HG03565 (cell line): ENCODE measurements around the gene USP24.

Experiments
- ATAC-seq: cut with Tn5 transposase; IDR thresholded peaks from one replicate; pipeline ENCODE4 v1.9.1; 2021; ENCODE audit warnings: mild to moderate bottlenecking, moderate library complexity; ENCODE audit not compliant: unreplicated experiment

The USP24 gene

DNA sequence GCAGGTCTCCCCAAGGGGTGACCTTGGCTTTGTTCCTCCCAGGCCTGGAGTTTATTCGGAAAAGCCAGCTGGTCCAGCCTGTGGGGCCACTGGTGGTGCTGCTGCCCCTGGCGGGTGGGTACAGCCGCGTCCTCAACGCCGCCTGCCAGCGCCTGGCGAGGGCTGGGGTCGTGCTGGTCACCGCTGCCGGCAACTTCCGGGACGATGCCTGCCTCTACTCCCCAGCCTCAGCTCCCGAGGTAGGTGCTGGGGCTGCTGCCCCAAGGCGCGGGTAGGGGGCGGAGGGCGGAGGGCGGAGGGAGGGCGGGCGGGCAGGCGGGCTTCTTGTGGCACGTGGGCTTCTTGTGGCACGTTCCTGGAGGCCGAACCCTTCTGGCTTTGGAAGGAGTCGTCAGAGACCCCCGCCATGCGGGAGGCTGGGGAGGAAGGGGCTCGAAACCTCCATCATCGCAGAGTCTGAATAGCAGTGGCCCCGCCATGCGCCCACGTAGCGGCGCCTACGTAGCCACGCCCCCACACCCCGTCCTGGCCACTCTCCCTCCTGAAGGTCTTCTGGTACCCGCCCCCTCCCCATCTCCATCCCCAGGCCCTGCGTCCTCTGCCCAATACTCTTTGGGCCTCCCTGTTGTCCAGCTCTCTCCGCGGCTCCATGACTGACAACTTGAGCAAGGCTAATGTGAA is 159.1 kb downstream of the USP24 start:
- ATAC-seq: no peak

DNA sequence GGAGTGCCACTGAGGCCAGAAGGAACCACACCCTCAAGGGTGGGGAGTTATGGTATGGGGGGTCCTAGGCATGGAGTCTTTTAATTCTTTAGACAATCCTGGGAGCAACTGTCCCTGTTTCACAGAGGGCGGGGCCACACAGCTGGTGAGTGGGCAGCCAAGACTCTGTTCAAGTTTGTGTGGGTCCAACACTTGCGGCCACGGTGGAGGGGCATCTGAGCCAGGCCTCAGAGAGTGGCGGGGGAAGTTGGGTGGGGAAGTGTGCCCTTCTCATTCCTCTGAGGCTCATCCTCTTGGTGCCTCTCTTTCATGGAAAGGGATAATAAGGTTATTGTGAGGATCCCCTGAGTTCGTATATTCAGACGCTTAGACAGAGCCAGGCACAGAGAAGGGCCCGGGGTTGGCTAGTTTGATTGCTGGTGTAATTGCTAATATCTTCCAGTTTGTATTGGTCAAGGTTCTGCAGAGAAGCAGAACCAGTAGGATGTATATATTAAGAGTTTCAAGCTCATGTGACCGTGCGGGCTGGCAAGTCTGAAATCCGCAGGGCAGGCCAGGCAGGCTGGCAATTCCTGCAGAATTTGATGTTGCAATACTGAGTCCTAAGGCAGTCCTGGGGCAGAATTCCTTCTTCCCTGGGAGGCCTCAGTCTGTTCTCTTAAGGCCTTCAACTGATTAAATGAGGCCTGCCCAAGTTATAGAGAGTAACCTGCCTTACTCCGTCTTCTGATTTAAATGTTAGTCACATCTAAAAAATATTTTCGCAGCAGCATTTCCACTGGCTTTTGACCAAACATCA is 159.9 kb downstream of the USP24 start:
- ATAC-seq: no peak

DNA sequence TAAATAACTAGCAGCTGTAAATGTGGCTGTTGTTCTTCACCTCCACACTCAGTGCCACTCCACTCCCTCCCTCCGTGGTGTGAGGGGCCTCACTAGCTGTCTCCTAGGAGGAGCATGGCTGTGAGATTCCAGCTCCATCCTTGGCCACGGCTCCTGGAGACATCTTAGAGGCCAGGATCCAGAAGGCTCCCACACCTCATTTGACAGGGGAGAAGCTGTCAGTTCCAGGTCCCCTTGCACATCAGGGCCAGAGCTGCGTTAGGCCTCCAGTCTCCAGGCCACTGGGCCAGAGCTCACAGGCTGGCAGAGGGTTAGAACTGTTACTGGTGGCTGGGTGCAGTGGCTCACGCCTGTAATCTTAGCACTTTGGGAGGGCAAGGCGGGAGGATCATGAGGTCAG is 160.8 kb downstream of the USP24 start:
- no peak for ATAC-seq

DNA sequence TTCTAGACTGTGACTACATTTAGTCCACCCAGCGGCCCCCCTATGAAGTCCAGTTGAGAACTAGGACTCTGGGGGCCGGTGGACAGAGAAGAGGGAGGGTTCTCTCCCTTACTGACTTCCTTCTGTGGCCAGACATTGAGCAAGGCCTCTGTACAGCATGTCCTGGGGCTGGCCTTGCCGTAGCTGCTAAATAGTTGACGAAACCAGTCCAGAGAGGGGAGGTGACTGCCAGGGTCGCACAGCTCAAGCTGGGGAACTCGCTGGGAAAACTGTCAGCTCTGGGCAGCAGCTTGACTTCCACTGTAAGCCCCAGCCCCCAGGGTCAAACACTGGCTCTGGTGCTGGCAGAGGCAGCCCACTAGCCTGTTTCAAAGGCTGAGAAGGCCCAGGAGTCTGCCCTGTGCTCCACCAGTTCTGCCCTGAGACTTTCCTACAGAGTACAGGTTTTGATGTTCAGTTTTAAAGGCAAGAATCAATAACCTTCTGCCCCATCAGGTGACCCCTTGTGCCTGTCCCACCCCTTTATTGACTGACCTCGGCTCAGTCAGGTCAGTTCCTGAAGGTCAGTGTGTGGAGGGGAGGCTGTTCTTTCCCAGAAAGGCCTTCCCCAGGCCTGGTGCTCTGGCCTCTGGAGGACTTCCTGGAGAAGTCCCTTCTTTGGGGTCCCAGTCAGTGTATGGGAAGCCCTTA is 161.8 kb downstream of the USP24 start:
- no peak for ATAC-seq

DNA sequence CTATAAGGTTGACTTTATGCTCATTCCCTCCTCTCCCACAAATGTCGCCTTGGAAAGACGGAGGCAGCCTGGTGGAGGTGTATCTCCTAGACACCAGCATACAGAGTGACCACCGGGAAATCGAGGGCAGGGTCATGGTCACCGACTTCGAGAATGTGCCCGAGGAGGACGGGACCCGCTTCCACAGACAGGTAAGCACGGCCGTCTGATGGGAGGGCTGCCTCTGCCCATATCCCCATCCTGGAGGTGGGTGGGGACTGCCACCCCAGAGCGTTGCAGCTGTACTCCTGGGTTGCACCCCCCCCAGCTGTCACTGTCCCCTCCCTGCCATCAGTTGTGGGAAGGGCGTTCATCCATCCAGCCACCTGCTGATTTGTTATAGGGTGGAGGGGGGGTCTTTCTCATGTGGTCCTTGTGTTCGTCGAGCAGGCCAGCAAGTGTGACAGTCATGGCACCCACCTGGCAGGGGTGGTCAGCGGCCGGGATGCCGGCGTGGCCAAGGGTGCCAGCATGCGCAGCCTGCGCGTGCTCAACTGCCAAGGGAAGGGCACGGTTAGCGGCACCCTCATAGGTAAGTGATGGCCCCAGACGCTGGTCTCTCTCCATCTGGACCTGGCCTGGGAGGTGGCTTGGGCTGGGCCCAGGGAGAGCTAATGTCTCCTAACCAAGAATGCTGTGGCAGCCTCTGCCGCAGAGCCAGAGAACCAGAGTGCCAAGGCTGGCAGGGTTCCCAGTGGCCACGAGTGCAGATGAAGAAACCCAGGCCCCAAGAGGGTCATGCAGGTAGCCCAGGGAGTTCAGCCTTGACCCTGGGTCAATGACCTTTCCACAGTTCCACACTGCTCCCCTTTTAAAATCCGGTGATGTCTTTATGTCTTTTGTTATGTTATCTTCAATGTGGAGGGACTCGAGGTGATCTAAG is 162.7 kb downstream of the USP24 start:
- no peak for ATAC-seq

DNA sequence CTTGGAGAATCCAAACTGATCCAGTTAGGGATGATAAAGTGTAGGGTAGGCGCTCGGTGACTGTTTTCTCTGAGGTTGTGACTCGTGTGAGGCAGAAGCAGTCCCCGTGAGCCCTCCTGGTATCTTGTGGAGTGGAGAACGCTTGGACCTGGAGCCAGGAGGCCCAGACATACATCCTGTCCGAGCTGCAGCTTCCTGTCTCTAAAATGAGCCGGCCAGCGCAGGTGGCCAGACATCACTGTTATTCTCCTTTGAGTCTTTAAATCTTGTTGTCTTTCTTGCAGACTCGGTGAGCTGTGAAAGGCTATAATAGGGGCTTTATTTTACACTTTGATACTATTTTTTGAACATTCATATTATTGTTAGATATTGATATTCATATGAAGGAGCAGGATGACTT is 163.5 kb downstream of the USP24 start:
- no peak for ATAC-seq

DNA sequence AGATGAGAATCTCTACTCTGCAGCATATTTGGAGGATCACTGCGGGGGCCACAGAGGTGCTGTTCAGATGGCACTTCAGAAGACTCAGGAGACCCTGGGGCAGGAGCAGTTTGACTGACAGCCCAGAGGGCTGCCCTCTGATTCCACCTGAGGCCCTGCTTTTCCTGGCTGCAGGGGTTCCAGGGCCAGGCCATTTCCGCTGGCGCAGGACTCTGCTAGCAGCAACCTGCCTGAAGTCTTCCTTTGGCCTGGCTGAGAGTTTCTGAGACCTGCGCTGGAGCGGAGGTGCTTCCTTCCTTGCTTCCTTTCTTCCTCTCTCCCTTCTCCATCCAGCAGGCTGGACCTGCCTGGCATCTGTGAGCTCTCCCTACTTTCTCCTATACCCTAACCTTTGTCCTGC is 164.0 kb downstream of the USP24 start:
- no peak for ATAC-seq

DNA sequence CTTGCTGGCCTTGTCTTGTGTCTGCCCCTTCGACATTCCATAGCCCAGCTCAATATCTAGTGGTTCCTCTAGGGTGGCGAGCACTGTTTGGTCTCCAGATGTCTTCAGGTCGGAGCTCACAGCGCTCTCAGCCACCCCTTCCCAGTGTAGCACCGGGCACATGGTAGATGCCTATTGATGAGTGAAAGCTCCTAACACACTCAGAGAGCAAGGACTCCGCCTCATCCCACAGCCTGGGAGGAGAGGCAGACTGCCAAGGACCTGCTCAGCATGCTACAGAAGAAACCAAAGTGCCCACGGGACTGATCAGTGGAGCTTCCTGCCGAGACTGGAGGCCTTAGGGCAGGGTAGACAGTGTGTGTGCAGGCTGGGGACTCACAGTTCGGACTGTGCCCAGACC is 164.9 kb downstream of the USP24 start:
- ATAC-seq: no peak

DNA sequence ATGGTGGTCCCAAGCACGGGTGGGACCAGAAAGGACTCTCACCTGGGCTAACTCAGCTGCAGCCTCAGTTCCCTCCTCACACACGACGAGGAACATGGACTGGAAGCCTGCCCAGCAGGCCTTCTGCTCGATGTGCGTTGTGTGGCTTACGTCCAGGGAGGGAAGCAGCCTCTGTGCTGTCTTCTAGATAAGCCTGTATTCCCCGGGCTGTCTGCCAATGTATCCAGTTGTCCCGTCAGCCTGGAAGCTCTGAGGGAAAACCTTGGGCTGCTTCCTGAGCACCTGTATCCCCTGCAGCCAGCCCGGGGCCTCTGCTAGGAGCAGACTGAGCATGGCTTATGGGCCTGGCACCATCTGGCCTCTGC is 165.3 kb downstream of the USP24 start:
- no peak for ATAC-seq

DNA sequence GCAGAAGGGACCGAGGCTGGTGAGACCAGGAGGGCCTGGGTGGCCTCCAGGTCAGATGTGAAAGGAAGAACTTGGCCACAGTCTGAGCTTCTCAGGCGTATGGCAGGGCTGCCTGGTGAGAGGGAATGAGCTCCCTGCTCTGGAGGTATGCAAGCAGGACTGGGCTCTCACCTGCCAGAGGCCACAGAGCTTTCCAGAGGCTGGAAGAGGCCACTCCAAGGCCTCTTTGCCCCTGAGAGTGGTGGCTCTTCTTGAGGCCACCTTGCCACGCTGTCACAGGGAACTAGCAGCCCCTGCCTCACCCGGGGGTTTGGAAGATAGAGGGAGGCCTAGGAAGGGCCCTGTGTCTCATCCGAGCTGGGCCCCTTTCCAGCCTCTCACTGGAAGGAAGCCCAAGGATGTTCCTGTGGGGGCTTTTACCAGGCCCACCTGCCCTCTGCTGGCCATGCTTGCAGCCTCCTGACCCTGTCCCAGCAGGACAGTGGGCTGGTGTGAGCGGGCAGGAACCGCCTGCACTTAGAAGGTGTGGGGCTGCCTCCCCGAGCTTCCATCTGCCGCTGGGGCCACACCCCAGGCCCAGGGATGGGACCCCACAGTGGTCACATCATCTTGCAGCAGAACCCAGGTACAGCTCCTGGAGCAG is 165.8 kb downstream of the USP24 start:
- no peak for ATAC-seq

DNA sequence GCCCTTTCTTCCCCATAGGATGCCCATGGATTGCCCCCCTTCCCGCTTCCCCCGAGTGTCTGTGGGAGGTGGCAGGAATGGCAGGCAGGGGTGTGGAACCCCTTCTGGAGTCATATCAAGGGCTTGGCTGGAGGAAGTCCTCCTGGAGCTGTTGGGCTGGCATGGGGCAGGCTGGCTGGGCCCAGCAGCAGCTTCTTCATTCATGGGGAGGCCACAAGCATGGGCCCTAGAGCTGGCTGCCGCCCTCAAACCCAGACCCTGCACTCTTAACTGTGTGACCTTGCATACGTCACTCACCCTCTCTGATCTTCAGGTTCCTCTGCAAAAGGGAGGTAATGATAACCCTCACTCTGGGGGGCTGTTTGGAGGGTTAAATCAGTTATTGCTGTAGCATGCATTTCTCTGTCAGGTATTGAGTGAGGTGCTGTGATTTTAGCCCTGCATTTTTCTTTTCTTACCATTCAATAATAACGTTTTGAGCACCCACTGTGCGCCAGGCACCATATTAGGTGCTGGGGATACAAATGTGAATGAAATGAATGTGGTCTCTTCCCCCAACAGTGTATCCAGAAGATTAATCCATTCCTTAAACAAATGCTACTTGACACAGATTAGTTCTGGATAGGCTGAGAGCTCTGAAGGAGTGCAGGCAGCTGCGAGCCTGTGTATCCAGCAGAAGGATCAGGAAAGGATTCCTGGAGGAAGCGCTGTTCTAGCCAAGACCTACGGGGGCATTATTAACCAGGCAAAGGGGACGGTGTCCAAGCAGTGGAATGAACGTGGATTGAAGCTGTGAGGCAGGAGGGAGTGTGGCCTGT is 166.5 kb downstream of the USP24 start:
- no peak for ATAC-seq

DNA sequence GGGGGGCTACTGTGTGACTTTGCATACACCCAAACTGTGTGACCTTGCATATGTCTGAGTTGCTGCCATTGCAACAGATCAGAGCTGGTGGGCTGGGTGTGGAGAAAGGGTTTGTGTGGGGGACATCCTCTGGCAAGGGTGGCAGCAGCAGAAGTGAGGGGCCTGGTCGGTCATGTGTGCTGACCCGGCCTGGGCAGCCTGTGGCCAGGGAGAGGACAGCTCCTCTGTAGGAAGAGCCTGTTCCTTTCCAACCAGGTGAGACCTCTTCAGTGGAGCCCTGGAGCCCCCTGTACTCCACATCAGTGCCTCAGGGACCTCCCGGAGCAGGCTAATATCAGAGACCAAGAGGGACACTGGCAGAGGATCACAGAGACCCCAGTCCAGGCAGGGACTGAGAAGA is 167.6 kb downstream of the USP24 start:
- ATAC-seq: no peak

DNA sequence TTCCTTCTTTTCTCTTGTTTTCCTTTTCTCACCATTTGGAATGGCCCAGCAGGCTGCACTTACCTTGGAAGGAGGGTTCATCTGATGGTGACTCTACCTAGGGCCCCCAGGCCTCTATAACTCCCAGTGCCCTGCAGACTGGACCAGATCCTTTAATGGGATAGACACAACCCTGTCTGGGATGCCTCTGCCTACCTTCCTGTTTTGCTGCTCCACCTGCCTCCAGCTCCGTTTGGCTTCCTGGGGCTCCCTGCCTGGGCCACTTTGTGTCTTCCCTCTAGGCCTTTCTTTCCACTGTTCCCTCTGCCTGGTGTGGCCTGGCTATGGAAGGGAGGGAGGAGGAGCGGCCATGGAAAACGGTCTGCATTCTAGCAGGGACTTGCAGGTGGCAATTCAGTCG is 168.3 kb downstream of the USP24 start:
- ATAC-seq: no peak

DNA sequence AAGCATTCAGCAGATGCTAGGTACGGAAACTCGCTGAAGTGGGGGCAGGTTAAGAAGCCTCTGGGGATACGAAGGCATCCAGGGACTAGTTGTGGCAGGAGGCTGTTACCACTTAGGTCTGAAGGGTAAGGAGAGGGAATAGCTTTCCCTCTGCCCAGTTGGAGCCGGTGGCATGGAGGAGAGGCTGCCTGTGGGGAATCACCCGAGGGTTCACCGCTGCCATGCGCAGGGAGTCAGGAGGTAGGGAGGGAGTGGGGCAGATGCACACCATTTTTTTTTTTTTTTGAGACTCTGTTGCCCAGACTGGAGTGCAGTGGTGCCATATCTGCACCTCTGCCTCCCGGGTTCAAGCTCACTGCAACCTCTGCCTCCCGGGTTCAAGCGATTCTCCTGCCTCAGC is 169.7 kb downstream of the USP24 start:
- ATAC-seq: no peak

DNA sequence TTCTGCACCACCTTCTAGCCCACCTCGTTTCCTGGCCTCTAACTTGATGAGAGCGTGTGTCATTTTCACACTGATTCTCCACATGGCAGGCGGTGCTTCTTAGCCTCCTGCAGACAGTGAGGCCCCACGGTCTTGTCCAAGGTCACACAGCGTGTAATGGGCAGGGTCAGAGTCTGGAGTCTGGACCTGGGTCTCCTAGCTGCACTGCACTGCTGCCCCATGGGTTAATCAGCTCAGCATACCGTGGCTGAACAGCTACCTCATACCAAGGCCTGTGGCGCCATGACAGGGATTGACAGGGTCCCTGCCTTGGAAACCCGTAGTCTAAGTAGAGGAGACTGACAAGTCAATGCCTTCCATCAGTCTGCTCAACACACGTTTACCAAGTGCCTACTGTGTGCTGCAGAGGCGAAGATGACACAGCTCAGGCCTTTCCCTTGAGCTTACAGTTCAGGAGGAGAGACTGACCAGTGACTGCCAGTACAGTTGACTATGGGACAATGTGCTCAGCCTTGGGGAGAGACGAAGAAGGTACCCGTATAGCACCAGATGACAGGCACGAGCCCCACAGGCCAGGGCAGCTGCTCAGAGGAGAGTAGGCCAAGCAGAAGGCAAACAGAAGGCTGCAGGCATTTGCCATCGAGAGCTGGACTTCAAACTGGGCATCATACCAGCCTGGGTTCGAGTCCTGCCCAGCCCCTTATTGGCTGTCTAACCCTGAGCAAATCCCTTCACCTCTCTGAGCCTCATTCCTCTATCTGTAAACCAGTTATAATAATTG is 170.4 kb downstream of the USP24 start:
- ATAC-seq: no peak

DNA sequence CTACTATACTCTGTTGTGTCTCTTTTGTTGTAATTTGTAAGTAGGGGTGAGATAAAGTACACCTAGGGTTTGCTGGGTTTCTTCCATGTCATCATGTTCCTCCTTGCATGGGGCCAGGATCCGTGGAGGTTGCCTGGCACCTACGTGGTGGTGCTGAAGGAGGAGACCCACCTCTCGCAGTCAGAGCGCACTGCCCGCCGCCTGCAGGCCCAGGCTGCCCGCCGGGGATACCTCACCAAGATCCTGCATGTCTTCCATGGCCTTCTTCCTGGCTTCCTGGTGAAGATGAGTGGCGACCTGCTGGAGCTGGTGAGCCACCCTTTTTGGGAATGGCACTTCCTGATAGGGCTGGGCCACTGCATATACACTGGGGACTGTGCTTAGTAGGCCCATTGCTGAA is 171.4 kb downstream of the USP24 start:
- ATAC-seq: no peak

DNA sequence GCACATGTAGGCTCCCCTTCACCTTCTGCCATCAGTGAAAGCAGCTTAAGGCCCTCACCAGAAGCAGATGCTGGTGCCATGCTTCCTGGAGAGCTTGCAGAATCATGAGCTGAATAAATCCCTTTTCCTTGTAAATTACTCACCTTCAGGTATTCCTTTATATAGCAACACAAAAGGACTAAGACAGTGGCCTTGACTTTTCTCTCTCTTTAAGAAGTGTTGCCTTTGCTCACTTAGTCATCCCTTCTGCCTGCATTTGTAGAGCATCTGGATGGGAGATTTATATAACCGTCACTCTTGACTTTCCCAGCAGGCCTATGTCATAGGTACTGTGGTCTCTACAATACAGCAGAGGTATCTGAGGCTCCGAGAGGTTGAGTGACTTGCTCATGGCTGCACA is 172.2 kb downstream of the USP24 start:
- no peak for ATAC-seq

DNA sequence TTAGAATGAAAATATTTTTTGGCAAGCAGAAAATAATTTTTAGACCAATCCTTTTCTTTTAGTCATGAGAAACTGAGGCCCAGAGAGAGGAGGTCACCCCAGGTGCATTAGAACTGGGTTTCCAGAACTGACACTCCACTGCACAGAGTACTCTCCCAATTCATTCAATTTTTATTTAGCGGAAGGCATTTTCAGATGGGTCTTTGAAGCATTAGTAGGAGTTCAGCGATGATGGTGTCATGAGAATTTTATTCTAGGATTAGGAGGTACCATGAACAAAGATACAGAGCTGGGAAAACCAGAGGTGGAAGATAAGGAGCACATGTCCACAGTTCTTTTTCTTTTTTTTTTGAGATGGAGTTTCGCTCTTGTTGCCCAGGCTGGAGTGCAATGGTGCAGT is 173.6 kb downstream of the USP24 start:
- ATAC-seq: no peak

DNA sequence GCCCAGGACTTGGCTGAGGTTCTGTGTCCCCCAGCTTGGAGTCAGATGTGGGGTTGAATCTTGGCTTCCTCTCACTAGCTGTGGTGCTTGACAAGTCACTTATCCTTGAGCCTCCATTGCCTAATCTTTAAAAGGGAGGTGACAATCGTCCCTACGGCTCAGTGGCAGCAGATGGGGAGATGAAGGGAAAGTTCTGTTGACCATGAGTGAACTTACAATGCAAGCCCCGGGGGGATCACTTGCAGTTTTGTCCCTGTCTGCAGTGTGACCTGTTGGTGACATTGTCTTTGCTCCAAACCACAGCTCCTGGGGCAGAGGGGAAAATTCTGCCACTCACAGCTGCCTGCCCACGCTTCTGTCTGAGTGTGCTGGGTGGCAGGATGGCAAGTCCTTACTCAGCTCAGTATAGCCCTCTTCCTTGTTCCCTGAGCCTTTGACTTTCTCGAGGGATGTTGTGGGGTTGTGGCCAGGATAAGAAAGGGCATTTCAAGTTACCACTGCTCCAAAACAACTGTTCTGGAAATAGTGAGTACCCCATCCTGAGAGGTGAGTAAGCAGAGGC is 174.2 kb downstream of the USP24 start:
- ATAC-seq: no peak
